ENCODE results near the gene GREM2. TPM values are rescaled to one million over a fixed set of nuclear protein-coding genes. Genes with fewer than 3 reads are reported as not detected.

GREM2 gene
- polyA plus RNA-seq, 1 donor: 0.65 TPM

- DNase-seq: no peak
Observed at GRCh38 chr1:240611228-240611618, 732 bp downstream of the GREM2 start.

- no peak for DNase-seq
Observed at GRCh38 chr1:240610636-240611035, 1.3 kb downstream of the GREM2 start.

DNA sequence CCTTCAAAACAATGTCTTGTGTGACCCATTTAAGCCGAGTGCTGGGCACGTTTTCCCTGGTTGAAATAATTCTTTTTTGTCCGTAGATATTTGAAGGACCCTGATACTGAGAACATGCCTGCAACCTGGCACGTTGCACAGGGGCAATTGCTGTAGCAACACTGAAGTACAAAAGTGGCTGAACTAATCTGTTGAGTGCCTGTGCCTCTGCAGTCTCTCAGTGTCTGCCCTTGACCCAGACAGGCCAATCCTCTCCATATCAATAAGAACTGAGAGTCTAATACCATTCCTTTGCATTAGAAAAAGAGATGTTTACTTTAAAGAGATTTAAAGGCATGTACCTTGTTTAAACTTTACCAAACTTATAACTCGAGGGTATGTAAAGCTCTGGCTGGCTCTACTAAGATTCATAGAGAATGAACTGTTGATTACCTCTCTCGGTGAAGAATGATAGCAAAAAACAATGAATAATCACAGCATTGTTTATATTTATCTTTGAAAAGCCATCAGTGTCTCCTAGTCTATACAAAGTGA is 2.4 kb downstream of the GREM2 start:
- no peak for DNase-seq

- no peak for DNase-seq
Observed at GRCh38 chr1:240608707-240609106, 3.2 kb downstream of the GREM2 start.

DNA sequence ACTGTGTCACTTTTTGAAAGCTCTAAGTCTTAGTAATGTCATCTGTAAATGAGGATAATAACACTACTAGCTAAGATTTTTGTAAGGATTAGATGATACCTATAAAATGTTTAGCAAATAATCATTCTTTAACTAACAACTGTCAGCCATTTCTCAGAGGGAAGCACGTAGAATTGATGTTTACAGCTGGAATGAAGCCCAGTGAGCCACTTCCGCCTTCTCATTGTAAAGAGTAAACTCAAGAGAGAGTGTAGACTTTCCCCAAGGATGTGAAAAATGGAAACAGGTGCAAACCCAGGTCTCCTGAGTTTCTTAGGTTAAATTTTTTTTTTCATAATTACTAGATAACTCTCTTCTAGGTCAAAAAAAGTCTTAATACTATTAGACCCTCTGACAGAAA is 4.9 kb downstream of the GREM2 start:
- DNase-seq: no peak

- DNase-seq: no peak
Observed at GRCh38 chr1:240602189-240602588, 9.8 kb downstream of the GREM2 start.

DNA sequence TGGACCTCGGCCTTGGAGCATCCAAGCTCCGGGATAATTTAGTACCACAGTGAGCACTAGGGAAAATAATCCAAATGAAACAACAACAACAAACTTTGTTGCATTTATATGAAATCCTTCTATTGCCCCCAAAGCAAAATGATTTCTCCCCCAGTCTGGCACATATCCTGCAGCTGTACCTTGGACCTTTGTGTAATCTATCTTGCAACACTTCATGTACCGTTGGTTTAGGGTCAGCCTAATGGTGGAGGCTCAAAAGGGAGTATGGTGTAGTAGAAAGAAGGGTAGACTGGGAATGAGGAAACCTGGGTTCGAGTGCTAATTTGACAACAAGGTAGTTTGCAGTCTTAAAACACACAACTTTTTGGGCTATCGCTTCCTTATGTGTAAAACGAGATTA is 12.1 kb downstream of the GREM2 start:
- no peak for DNase-seq

DNA sequence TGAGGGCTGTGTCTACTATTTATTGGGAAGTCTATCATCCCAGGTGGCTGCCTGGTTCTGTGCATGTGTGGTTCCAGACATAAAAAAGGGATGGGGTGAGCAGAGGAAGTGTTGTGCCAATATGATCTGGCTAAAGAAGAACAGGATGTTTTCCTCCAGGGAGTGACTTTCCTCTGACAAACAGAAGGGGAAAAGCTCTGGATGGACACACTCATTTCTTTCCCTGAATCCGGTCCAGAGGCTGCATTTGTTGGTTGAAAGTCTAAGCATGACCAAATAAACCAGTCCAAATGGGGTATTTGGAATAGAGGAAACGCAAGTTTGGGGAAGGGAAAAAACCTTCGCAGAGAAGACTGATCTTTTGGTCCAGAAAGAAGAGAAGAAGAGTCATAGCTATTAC is 12.7 kb downstream of the GREM2 start:
- no peak for DNase-seq

DNA sequence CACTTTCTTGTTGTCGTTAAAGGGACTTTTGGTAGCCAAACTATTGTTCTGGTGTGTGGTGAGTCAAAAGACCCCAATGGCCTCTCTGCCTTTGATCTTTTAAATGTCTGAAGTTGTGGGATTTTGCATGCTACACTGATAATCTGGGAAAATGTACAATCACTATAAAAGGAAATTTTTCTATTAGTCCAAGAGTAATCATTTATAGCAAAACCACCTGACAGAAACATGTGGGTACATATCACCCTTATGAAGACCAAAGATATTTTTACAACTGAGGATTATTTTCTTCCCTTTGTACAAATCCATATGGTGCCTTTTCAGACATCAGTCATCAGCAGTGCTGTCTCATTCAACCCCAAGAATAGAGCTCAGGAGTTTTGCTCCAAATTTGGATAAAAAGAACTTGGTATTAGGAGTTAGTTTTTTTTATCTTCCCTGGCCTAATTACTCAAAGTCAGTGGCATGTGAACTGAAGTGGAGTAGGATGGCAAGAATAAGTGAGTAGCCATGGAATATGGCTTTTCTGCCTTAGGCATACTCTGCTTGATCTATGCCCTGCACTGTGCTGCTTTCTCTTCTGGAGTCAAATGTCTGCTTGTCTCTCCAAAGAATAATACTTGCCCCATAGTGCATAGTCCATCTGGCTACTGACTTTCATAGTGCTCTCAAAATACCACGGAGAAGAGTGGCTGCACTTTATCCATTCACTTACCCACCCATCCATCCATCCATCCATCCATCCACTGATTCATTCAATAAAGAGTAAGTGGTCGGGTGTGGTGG is 13.5 kb downstream of the GREM2 start:
- DNase-seq: no peak

- no peak for DNase-seq
Observed at GRCh38 chr1:240597153-240597745, 14.7 kb downstream of the GREM2 start.

GRCh38 chr1:240595476-240595875 is 16.5 kb downstream of the GREM2 start:
- no peak for DNase-seq

- DNase-seq: no peak
Observed at GRCh38 chr1:240591564-240591963, 20.4 kb downstream of the GREM2 start.

GRCh38 chr1:240591078-240591477 is 20.9 kb downstream of the GREM2 start:
- no peak for DNase-seq

GRCh38 chr1:240589585-240590110 is 22.3 kb downstream of the GREM2 start:
- DNase-seq: no peak

DNA sequence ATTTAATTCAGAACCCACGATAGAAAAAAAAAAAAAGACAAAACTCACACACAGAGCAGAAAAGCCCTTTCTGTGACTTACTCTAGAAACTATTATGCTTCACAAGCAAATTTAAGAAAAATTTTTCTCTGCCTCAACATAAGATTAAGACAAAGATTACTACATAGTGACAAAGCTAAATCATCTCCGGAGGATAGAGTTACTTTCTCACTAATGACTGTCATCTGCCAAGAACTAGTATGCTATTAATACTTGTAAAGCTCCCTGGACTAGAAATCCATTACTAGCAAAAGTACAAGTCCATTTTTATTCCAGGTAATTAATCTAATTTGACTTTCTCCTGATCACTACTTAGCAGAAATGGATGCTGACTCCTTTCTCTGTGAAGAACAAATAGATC is 25.9 kb downstream of the GREM2 start:
- no peak for DNase-seq

GRCh38 chr1:240582953-240583352 is 29.0 kb downstream of the GREM2 start:
- no peak for DNase-seq

DNA sequence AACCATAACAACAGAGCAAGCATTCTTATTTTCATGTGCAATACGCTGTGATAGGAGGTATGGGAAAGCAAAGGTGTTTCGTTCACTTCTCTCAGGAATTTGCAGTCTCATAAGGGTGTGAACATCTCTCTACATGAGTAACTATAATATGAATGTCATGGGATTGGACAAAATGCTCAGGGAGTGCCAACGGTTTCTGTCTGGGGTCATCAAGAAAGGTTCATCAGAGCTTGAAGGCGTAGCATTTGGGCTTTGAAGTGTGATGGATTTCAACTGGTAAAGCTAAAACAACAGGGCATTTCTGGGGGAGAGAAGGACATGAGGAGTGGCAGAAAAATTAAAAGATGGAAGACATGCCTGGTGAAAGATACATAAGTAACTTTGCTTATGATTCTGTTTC is 32.4 kb downstream of the GREM2 start:
- no peak for DNase-seq

- no peak for DNase-seq
Observed at GRCh38 chr1:240577095-240577494, 34.9 kb downstream of the GREM2 start.

DNA sequence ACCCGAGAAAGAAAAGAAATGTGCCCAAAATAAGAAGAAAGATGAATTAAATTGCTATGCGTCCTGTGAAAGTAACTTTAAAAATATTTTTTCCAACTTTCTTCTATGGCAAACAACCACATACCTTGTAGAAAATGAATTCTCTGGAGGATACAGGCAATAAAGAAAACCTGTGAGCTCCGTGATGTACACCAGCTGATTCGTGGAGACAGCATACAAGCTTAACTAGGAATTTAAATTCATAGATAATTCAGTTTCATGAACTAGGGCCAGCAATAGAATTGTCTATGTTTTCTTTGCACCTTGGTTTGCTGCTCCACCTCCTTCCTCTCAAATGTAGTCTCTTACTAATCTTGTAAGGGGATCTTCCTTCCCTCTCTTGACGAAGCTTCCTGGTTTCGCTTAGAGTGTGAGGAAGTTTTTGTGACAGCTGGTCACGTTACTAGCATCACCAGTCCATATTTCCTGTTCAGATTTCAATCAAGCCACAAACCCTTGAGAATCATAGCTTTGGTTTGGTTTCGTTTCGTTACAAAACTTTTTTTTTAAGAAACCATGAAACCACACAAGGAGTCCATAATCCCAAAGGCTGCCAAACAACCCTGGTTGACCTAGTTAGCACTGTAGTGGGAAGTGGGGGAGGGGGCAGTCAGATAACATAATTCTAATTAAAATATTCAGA is 35.8 kb downstream of the GREM2 start:
- no peak for DNase-seq

DNA sequence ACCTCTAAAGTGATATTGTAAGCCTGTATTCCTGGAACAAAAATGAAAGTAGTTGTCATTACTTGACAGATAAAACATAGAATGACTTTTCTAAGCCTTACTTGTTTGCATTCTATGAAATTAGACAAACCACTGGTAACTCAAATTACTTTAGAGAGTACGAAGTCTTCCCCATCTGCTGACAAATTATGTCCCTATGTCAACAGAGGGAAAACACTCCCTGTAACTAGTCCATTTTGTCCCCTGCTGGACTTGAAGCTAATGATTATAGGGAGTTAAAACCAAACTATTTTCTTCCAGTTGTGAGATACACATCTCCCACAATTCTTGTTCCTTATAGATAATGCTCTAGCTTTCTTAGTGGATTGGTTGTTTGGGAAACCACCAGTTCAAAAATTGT is 39.6 kb downstream of the GREM2 start:
- DNase-seq: no peak

DNA sequence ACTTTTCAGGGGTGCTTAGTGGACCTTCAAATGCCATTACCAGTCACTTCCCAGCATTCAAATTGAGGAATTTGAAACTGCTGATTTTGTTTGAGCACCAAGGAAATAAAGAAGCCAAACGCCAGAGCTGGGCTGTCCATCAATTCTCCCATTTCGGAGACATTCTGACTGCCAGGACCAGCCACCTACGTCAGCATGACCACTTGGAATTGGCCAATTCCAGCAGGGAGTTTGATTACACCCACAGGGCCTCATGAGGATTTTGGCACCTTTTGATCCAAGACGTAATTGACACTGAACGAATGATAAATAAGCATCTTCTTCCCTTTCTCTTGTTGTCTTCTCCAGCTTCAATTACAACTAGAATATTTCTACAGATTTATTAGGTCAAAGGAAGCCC is 40.2 kb downstream of the GREM2 start:
- DNase-seq: no peak

- DNase-seq: no peak
Observed at GRCh38 chr1:240567066-240567465, 44.9 kb downstream of the GREM2 start.

- DNase-seq: no peak
Observed at GRCh38 chr1:240562779-240563178, 49.2 kb downstream of the GREM2 start.

All from left kidney (tissue), 2 donors.